ENCODE measurements around the gene OSBPL1A. TPM values are rescaled to one million over a fixed set of nuclear protein-coding genes. Genes with fewer than 3 reads are reported as not detected.

The OSBPL1A gene
- total and polyA plus RNA-seq, 5 donors from 2014 or later: 0.40 to 5.8 (median 2.0) TPM

- Mint-ChIP-seq H3K36me3 (no peaks in the 10 kb centered on the region), H3K27ac (no peak overlapping the region), H3K27me3 (no peaks in the 10 kb centered on the region), H3K4me1 (no peaks in the 10 kb centered on the region), H3K4me3 (no peak overlapping the region), H3K9me3 (peaks cover 0 to 5% (median 0%) of the 10 kb centered on the region in 7 donors)
- Histone ChIP-seq H3K4me3 (ENCODE audit: low read depth, low read length) (no peak overlapping the region), H3K4me1 (ENCODE audit: control insufficient read depth, insufficient read depth, low read length, poor library complexity, severe bottlenecking) (no peaks in the 10 kb centered on the region), H3K27me3 (ENCODE audit: control insufficient read depth, insufficient read depth, low read length) (no peaks in the 10 kb centered on the region), H3K9me3 (ENCODE audit: control insufficient read depth in 2 of 2, low read length in 2 of 2) (no peaks in the 10 kb centered on the region), H3K27ac (ENCODE audit: insufficient read depth, low read length, poor library complexity, severe bottlenecking) (no peak overlapping the region), H3K36me3 (ENCODE audit: control insufficient read depth, insufficient read depth, low read length) (no peaks in the 10 kb centered on the region)
- ATAC-seq (ENCODE audit: low read depth in 2 of 2) (no peak), DNase-seq (no peak)
These were observed 91.4 kb downstream of the OSBPL1A start for GRCh38 chr18:24306201-24306600.

GRCh38 chr18:24300703-24301102, 96.9 kb downstream of the OSBPL1A start:
- H3K4me3 ChIP-seq (ENCODE audit: low read depth, low read length): no peak overlapping the region
- Mint-ChIP-seq H3K4me1 (no peaks in the 10 kb centered on the region), H3K9me3 (peaks cover 0 to 3% (median 0%) of the 10 kb centered on the region in 7 donors), H3K36me3 (peaks cover 4% of the 10 kb centered on the region), H3K4me3 (no peak overlapping the region), H3K27ac (no peak overlapping the region), H3K27me3 (peaks cover 33% of the 10 kb centered on the region)
- no peak for DNase-seq
- H3K4me1 ChIP-seq (ENCODE audit: control insufficient read depth, insufficient read depth, low read length, poor library complexity, severe bottlenecking): no peaks in the 10 kb centered on the region
- no peaks in the 10 kb centered on the region for H3K27me3 ChIP-seq (ENCODE audit: control insufficient read depth, insufficient read depth, low read length)
- H3K9me3 ChIP-seq (ENCODE audit: control insufficient read depth in 2 of 2, low read length in 2 of 2): no peaks in the 10 kb centered on the region
- no peak for ATAC-seq (ENCODE audit: low read depth in 2 of 2)
- no peak overlapping the region for H3K27ac ChIP-seq (ENCODE audit: insufficient read depth, low read length, poor library complexity, severe bottlenecking)
- no peaks in the 10 kb centered on the region for H3K36me3 ChIP-seq (ENCODE audit: control insufficient read depth, insufficient read depth, low read length)

- no peak overlapping the region for H3K27ac ChIP-seq (ENCODE audit: insufficient read depth, low read length, poor library complexity, severe bottlenecking)
- no peak for ATAC-seq (ENCODE audit: low read depth in 2 of 2)
- no peaks in the 10 kb centered on the region for H3K27me3 ChIP-seq (ENCODE audit: control insufficient read depth, insufficient read depth, low read length)
- Mint-ChIP-seq H3K4me3 (no peak overlapping the region), H3K4me1 (no peaks in the 10 kb centered on the region), H3K36me3 (peaks cover 4% of the 10 kb centered on the region), H3K27me3 (peaks cover 47% of the 10 kb centered on the region), H3K27ac (no peak overlapping the region), H3K9me3 (peaks cover 0 to 3% (median 0%) of the 10 kb centered on the region in 7 donors)
- no peak for DNase-seq
- H3K9me3 ChIP-seq (ENCODE audit: control insufficient read depth in 2 of 2, low read length in 2 of 2): no peaks in the 10 kb centered on the region
- H3K4me1 ChIP-seq (ENCODE audit: control insufficient read depth, insufficient read depth, low read length, poor library complexity, severe bottlenecking): no peaks in the 10 kb centered on the region
- H3K4me3 ChIP-seq (ENCODE audit: low read depth, low read length): no peak overlapping the region
- H3K36me3 ChIP-seq (ENCODE audit: control insufficient read depth, insufficient read depth, low read length): no peaks in the 10 kb centered on the region
These were observed 101.3 kb downstream of the OSBPL1A start for GRCh38 chr18:24296276-24296675.

GRCh38 chr18:24293254-24293653, 104.4 kb downstream of the OSBPL1A start:
- no peaks in the 10 kb centered on the region for H3K4me1 Mint-ChIP-seq
- H3K4me3 ChIP-seq (ENCODE audit: low read depth, low read length): no peak overlapping the region
- no peaks in the 10 kb centered on the region for H3K9me3 ChIP-seq (ENCODE audit: control insufficient read depth in 2 of 2, low read length in 2 of 2)
- peaks cover 38% of the 10 kb centered on the region for H3K27me3 Mint-ChIP-seq
- no peak overlapping the region for H3K27ac ChIP-seq (ENCODE audit: insufficient read depth, low read length, poor library complexity, severe bottlenecking)
- no peak overlapping the region for H3K4me3 Mint-ChIP-seq
- H3K27me3 ChIP-seq (ENCODE audit: control insufficient read depth, insufficient read depth, low read length): peaks cover 2% of the 10 kb centered on the region
- H3K27ac Mint-ChIP-seq: peak overlapping the region in 1 of 3 donors; percentile 65
- peaks cover 0 to 3% (median 0%) of the 10 kb centered on the region in 7 donors for H3K9me3 Mint-ChIP-seq
- DNase-seq: no peak
- H3K36me3 ChIP-seq (ENCODE audit: control insufficient read depth, insufficient read depth, low read length): no peaks in the 10 kb centered on the region
- no peak for ATAC-seq (ENCODE audit: low read depth in 2 of 2)
- H3K36me3 Mint-ChIP-seq: no peaks in the 10 kb centered on the region
- no peaks in the 10 kb centered on the region for H3K4me1 ChIP-seq (ENCODE audit: control insufficient read depth, insufficient read depth, low read length, poor library complexity, severe bottlenecking)

GRCh38 chr18:24278591-24278990, 119.0 kb downstream of the OSBPL1A start:
- Histone ChIP-seq H3K27me3 (ENCODE audit: control insufficient read depth, insufficient read depth, low read length) (peaks cover 1% of the 10 kb centered on the region), H3K4me1 (ENCODE audit: control insufficient read depth, insufficient read depth, low read length, poor library complexity, severe bottlenecking) (no peaks in the 10 kb centered on the region), H3K9me3 (ENCODE audit: control insufficient read depth in 2 of 2, low read length in 2 of 2) (no peaks in the 10 kb centered on the region), H3K27ac (ENCODE audit: insufficient read depth, low read length, poor library complexity, severe bottlenecking) (no peak overlapping the region), H3K36me3 (ENCODE audit: control insufficient read depth, insufficient read depth, low read length) (no peaks in the 10 kb centered on the region), H3K4me3 (ENCODE audit: low read depth, low read length) (no peak overlapping the region)
- H3K4me3 Mint-ChIP-seq: no peak overlapping the region
- peaks cover 63% of the 10 kb centered on the region for H3K27me3 Mint-ChIP-seq
- DNase-seq (no peak), ATAC-seq (ENCODE audit: low read depth in 2 of 2) (no peak)
- no peaks in the 10 kb centered on the region for H3K4me1 Mint-ChIP-seq
- H3K36me3 Mint-ChIP-seq: no peaks in the 10 kb centered on the region
- no peak overlapping the region for H3K27ac Mint-ChIP-seq
- H3K9me3 Mint-ChIP-seq: no peaks in the 10 kb centered on the region

- DNase-seq: no peak
- H3K27ac ChIP-seq (ENCODE audit: insufficient read depth, low read length, poor library complexity, severe bottlenecking): no peak overlapping the region
- H3K4me3 ChIP-seq (ENCODE audit: low read depth, low read length): no peak overlapping the region
- no peaks in the 10 kb centered on the region for H3K36me3 ChIP-seq (ENCODE audit: control insufficient read depth, insufficient read depth, low read length)
- Mint-ChIP-seq H3K27me3 (peaks cover 65% of the 10 kb centered on the region), H3K36me3 (no peaks in the 10 kb centered on the region), H3K27ac (no peak overlapping the region), H3K4me3 (no peak overlapping the region), H3K9me3 (no peaks in the 10 kb centered on the region), H3K4me1 (no peaks in the 10 kb centered on the region)
- no peak for ATAC-seq (ENCODE audit: low read depth in 2 of 2)
- H3K9me3 ChIP-seq (ENCODE audit: control insufficient read depth in 2 of 2, low read length in 2 of 2): no peaks in the 10 kb centered on the region
- no peaks in the 10 kb centered on the region for H3K4me1 ChIP-seq (ENCODE audit: control insufficient read depth, insufficient read depth, low read length, poor library complexity, severe bottlenecking)
- peaks cover 2% of the 10 kb centered on the region for H3K27me3 ChIP-seq (ENCODE audit: control insufficient read depth, insufficient read depth, low read length)
These were observed 120.0 kb downstream of the OSBPL1A start for GRCh38 chr18:24277516-24278195.

- Histone ChIP-seq H3K27me3 (ENCODE audit: control insufficient read depth, insufficient read depth, low read length) (peaks cover 5% of the 10 kb centered on the region), H3K36me3 (ENCODE audit: control insufficient read depth, insufficient read depth, low read length) (no peaks in the 10 kb centered on the region), H3K27ac (ENCODE audit: insufficient read depth, low read length, poor library complexity, severe bottlenecking) (no peak overlapping the region), H3K4me1 (ENCODE audit: control insufficient read depth, insufficient read depth, low read length, poor library complexity, severe bottlenecking) (no peaks in the 10 kb centered on the region), H3K9me3 (ENCODE audit: control insufficient read depth in 2 of 2, low read length in 2 of 2) (no peaks in the 10 kb centered on the region), H3K4me3 (ENCODE audit: low read depth, low read length) (no peak overlapping the region)
- ATAC-seq (ENCODE audit: low read depth in 2 of 2) (no peak), DNase-seq (no peak)
- Mint-ChIP-seq H3K4me1 (peaks cover 0 to 4% (median 3%) of the 10 kb centered on the region in 4 donors), H3K9me3 (no peaks in the 10 kb centered on the region), H3K36me3 (no peaks in the 10 kb centered on the region), H3K27ac (no peak overlapping the region), H3K4me3 (no peak overlapping the region), H3K27me3 (peaks cover 63% of the 10 kb centered on the region)
These were observed 120.6 kb downstream of the OSBPL1A start for GRCh38 chr18:24276994-24277393.

- no peak overlapping the region for H3K27ac ChIP-seq (ENCODE audit: insufficient read depth, low read length, poor library complexity, severe bottlenecking)
- H3K9me3 Mint-ChIP-seq: no peaks in the 10 kb centered on the region
- ATAC-seq (ENCODE audit: low read depth in 2 of 2) (no peak), DNase-seq (no peak)
- peaks cover 3 to 8% (median 5%) of the 10 kb centered on the region in 4 donors for H3K4me1 Mint-ChIP-seq
- H3K36me3 ChIP-seq (ENCODE audit: control insufficient read depth, insufficient read depth, low read length): no peaks in the 10 kb centered on the region
- no peak overlapping the region for H3K4me3 ChIP-seq (ENCODE audit: low read depth, low read length)
- H3K9me3 ChIP-seq (ENCODE audit: control insufficient read depth in 2 of 2, low read length in 2 of 2): no peaks in the 10 kb centered on the region
- no peak overlapping the region for H3K27ac Mint-ChIP-seq
- H3K27me3 ChIP-seq (ENCODE audit: control insufficient read depth, insufficient read depth, low read length): peaks cover 10% of the 10 kb centered on the region
- H3K4me1 ChIP-seq (ENCODE audit: control insufficient read depth, insufficient read depth, low read length, poor library complexity, severe bottlenecking): no peaks in the 10 kb centered on the region
- H3K4me3 Mint-ChIP-seq: no peak overlapping the region
- H3K27me3 Mint-ChIP-seq: peaks cover 63% of the 10 kb centered on the region
- no peaks in the 10 kb centered on the region for H3K36me3 Mint-ChIP-seq
These were observed 122.8 kb downstream of the OSBPL1A start for GRCh38 chr18:24274837-24275236.

Data from CD4-positive, CD25-positive, alpha-beta regulatory T cell (primary cell).